Stimulated activated CD4-positive, alpha-beta T cell treated with anti-CD3 and anti-CD28 coated beads, Interleukin-4, amount 100 ng/mL, for 1 hour (primary cell): ENCODE data around the gene RNF144A.
A peak's percentile ranks its signal among the peaks of the same experiment; 100 is the strongest.
"Not testable (repeated sequence)": the region's sequence is repeated elsewhere in the genome, so short reads cannot be mapped to it uniquely, and the experiment has no call there.

ENCODE experiments used
- DNase-seq: peaks from one replicate; pipeline ENCODE4 v3.0.0-alpha.2; 2020

Gene RNF144A, protein sequence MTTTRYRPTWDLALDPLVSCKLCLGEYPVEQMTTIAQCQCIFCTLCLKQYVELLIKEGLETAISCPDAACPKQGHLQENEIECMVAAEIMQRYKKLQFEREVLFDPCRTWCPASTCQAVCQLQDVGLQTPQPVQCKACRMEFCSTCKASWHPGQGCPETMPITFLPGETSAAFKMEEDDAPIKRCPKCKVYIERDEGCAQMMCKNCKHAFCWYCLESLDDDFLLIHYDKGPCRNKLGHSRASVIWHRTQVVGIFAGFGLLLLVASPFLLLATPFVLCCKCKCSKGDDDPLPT

DNA sequence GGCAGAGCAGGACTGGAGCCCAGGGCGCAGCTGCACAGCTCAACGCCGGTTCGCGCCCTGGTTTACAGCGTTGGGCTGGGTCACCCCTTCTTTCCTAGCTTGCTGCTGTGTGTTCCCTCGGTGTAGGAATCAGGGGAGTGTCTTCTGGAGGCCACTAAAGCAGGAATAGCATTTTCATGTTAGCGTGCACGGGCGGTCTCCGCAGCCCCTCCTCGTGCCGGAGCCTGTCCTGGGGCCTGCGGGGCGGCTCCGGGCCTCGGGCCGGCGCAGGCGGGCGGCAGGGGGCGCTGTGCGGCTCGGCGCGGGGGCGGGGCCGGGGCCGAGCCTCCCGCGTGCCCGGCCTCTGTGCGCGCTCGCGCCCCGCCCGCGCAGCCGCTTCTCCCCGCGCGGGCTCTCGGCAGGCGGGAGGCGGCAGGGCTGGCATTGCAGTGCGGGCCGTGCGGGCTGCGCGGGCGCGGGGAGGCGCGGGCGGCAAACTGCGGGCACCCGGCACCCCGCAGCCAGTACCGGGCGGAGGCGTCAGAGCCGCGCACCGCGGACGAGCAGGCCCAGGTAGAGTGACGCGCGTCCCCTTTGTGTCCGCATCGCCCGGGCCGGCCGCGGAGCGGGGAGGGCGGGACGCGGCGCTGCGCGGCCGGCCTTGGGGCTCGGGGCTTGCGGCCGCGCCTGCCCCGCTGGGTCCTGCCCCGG lies at the start of gene RNF144A:
RNF144A (plus strand) TSS at position 342 of the 690 bp plus-strand sequence. CDS start 79,515 bp downstream, outside the sequence.
- peak; percentile 80 for DNase-seq

GRCh38 chr2:6872394-6872793 lies 44.8 kb upstream of the RNF144A start:
- DNase-seq = no peak

DNA sequence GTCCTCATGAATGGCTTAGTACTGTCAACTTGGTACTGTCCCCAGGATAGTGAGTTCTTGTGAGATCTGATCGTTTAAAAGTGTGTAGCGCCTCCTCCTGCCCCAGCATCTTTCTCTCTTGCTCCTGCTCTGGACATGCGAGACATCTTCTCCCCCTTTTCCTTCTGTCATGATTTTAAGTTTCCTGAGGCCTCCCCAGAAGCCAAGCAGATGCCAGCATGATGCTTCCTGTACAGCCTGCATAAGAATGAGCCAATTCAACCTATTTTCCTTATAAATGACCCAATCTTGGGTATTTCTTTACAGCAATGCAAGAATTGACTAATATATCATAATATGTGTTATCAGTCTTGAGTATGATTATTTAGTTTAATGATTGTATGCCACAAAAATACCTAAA lies 43.2 kb upstream of the RNF144A start:
- no peak for DNase-seq

GRCh38 chr2:6876309-6876708 lies 40.9 kb upstream of the RNF144A start:
- DNase-seq = no peak

DNA sequence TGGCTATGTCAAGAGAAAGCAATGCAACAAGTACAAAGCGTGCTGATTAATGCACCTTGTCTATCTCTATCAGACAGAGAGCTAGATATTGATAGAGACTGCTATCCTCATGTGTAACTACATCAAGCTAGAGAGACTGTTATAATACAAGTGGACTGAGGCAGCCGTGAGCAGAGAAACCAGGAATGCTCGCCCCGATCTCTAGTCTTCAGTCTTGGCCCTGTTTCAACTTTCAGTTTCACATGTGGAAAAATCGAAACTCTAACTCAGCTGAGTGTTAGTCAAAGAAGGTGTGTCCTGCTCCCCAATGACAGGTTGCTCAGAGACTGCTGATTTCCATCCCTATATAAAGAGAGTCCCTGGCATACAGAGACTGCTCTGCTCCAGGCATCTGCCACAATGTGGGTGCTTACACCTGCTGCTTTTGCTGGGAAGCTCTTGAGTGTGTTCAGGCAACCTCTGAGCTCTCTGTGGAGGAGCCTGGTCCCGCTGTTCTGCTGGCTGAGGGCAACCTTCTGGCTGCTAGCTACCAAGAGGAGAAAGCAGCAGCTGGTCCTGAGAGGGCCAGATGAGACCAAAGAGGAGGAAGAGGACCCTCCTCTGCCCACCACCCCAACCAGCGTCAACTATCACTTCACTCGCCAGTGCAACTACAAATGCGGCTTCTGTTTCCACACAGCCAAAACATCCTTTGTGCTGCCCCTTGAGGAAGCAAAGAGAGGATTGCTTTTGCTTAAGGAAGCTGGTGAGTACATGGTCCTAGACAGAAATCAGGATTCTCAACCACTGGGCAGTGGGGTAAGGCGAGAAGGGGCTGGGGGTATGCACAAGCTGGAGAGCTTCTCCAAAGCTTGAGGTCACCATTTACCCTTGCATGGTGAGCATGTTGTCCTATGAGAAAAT lies 39.6 kb upstream of the RNF144A start, which contains the start of gene RSAD2:
RSAD2 (plus strand) TSS at position 376 of the 903 bp plus-strand sequence; CDS start at position 400, 24 bp downstream.
- no peak for DNase-seq

- no peak for DNase-seq
These were observed 38.7 kb upstream of the RNF144A start for GRCh38 chr2:6878549-6878948.

- DNase-seq = no peak
These were observed 38.2 kb upstream of the RNF144A start for GRCh38 chr2:6879011-6879410.

GRCh38 chr2:6880200-6880733 lies 36.9 kb upstream of the RNF144A start:
- DNase-seq = no peak

- no peak for DNase-seq
These were observed 36.2 kb upstream of the RNF144A start for GRCh38 chr2:6881046-6881445.

DNA sequence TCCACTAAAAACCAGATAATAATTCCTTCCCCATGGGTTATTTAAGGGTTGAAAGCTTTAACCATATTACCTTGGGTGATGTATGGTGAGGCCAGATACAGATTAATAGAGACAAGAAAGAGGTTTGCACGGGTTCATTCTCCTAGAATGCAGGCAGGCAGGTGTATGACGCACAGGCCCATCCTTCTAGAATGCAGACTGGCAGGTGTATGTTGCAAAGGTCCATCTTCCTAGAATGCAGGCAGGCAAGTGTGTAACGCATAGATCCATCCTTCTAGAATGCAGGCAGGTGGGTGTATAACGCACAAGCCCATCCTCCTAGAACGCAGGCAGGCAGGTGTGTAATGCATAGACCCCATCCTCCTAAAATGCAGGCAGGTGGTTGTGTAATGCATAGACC lies 35.7 kb upstream of the RNF144A start:
- no peak for DNase-seq

GRCh38 chr2:6883448-6884122 lies 33.6 kb upstream of the RNF144A start:
- DNase-seq = no peak

- no peak for DNase-seq
These were observed 31.7 kb upstream of the RNF144A start for GRCh38 chr2:6885551-6885950.

- no peak for DNase-seq
These were observed 31.2 kb upstream of the RNF144A start for GRCh38 chr2:6885968-6886367.

- no peak for DNase-seq
These were observed 29.4 kb upstream of the RNF144A start for GRCh38 chr2:6887751-6888192.

DNA sequence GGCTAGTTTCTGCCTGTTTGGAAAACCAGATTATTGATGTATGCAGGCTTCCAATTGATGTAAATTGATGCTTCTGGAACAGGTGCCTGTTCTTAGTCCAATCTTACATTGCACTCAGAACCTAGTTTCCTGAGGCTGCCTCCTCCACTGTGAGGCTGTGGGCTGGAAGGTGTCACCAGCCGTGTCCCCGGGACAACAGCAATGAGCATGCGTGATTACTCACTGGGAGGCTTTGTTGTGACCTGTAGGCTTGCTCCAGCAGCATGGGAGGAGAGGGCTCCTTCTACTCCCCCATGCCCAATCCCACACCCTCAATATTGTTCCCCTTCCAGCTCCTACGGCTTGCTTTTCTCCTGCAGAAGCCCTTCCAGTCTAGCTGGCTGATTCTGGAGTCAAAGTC lies 28.5 kb upstream of the RNF144A start:
- DNase-seq = no peak

DNA sequence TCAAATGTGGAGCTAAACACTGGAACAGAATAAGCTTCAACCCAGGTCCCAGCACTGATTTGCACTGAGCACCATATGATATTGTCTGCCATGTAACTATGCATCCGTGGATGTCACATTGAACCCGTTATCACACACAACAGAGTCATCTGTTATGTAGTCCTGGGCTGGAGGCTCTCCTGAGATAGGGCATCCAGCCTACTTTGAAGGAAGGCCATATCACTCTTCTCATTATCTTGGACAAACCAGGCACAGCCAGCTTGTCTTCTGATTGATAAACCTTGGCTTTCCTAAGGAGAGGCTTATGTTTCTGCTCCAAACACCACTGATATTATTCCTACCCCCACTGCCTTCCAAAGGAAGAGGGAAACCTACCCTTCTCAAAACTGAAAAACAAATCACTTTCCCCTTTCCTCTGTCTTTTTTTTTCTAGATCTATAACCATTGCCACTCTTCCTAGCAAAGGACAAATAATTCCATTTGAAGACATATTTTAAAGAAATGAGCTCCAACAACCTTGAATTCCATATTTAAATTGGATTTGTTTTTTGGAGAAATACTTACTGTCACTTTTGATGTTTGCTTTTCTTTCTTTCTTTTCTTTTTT lies 23.2 kb upstream of the RNF144A start:
- no peak for DNase-seq

GRCh38 chr2:6896930-6897759 lies 20.1 kb upstream of the RNF144A start:
- no peak for DNase-seq

DNA sequence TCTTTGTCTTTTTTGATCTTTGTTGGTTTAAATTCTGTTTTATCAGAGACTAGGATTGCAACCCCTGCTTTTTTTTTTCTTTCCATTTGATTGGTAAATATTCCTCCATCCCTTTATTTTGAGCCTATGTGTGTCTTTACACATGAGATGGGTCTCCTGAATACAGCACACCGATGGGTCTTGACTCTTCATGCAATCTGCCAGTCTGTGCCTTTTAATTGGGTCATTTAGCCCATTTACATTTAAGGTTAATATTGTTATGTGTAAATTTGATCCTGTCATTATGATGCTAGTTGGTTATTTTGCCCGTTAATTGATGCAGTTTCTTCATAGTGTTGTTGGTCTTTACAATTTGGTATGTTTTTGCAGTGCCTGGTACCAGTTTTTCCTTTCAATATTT lies 14.6 kb upstream of the RNF144A start:
- not testable (repeated sequence) for DNase-seq

DNA sequence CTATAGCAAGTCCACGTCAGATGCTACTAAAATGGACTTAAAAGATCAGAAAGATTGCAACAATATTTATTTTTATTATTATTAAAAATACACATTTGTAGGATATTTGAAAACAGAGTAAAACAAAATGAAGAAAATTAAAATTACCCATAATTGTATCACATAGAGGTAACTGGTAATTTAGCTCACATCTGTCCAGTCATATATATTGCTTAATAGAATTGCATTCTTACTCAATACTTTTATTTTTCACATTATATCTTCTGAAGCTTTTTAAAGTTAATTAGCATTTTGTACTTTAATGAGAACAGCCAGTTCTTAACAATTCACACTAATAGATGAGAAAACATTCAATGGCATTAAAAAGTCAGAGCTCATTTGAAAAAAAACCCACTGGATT lies 11.5 kb upstream of the RNF144A start:
- no peak for DNase-seq

- no peak for DNase-seq
These were observed 11.0 kb upstream of the RNF144A start for GRCh38 chr2:6906165-6906741.

GRCh38 chr2:6908291-6908690 lies 8.9 kb upstream of the RNF144A start:
- no peak for DNase-seq
